HepG2 (cell line): ENCODE results near the gene ZNF747. TPM values are rescaled to one million over a fixed set of nuclear protein-coding genes. Genes with fewer than 3 reads are reported as not detected.

Experiments used
- ATRX ChIP-seq: sonication (generic); formaldehyde crosslinking; IDR thresholded peaks from 2 replicates; pipeline ENCODE4 v1.4.0; 2020; ENCODE audit warnings: missing genetic modification reagents, borderline replicate concordance
- FIP1L1 ChIP-seq: fragments of 200-400 bp; formaldehyde crosslinking; IDR thresholded peaks from 2 replicates; pipeline ENCODE4 v1.6.1; 2018; ENCODE audit warnings: low read depth, mild to moderate bottlenecking, low read length, moderate library complexity, borderline replicate concordance; ENCODE audit not compliant: insufficient read depth
- HES4 ChIP-seq: sonication (generic); formaldehyde crosslinking; IDR thresholded peaks from 2 replicates; pipeline ENCODE4 v1.9.0; 2021; ENCODE audit warnings: mild to moderate bottlenecking, missing genetic modification reagents, borderline replicate concordance
- HMG20B ChIP-seq: conservative IDR thresholded peaks from 2 replicates; pipeline ENCODE4 v1.6.1; 2016; ENCODE audit warnings: missing genetic modification reagents, missing compliant biosample characterization
- NRL ChIP-seq: sonication (generic); formaldehyde crosslinking; IDR thresholded peaks from 2 replicates; pipeline ENCODE4 v1.5.0; 2020; ENCODE audit warnings: missing genetic modification reagents, mild to moderate bottlenecking, moderate library complexity, borderline replicate concordance
- RNF2 ChIP-seq: fragments of 450-650 bp; conservative IDR thresholded peaks from 2 replicates; pipeline ENCODE4 v1.6.1; 2016; ENCODE audit warnings: low read depth
- SKI ChIP-seq: fragments of 450-650 bp; IDR thresholded peaks from one replicate; pipeline ENCODE4 v1.6.1; 2018; ENCODE audit warnings: mild to moderate bottlenecking; ENCODE audit not compliant: partially characterized antibody
- TBL1XR1 ChIP-seq: fragments of 150-350 bp; IDR thresholded peaks from 2 replicates; pipeline ENCODE4 v1.6.1; 2014; ENCODE audit warnings: borderline replicate concordance, low read length; ENCODE audit not compliant: partially characterized antibody
- U2AF1 ChIP-seq: fragments of 200-400 bp; formaldehyde crosslinking; optimal IDR thresholded peaks from 2 replicates; pipeline ENCODE3; 2017; ENCODE audit warnings: mild to moderate bottlenecking, low read depth, low read length
- U2AF2 ChIP-seq: fragments of 200-400 bp; formaldehyde crosslinking; IDR thresholded peaks from 2 replicates; pipeline ENCODE4 v1.6.1; 2017; ENCODE audit warnings: low read depth, mild to moderate bottlenecking, low read length
- ZNF605 ChIP-seq: sonication (generic); formaldehyde crosslinking; IDR thresholded peaks from 2 replicates; pipeline ENCODE4 v1.8.0; 2022; ENCODE audit warnings: mild to moderate bottlenecking, missing genetic modification reagents
- polyA plus RNA-seq, 8 experiments: library from polyadenylated mRNA; depleted of rRNA in 3 of 8; stranded (reverse) in 7 of 8; unstranded in 1 of 8; fragments of >200 nt; fragmentation: Illumina TruSeq in 4 of 8; extraction: Trizol in 4 of 8; gene quantifications; 2 replicates each; pipeline versions ENCODE4 v1.2.1 to v1.2.3, GENCODE V29; 2011 to 2016; ENCODE audit warnings: low read depth in 4 of 8, missing spikeins in 1 of 8, mixed read lengths in 1 of 8; ENCODE audit not compliant: insufficient read depth in 1 of 8
- total RNA-seq, 5 experiments: library from RNA; depleted of rRNA; stranded (reverse); fragments of >200 nt; fragmentation: Illumina TruSeq; extraction: Trizol; gene quantifications; 2 replicates each; pipeline ENCODE4 v1.2.3, GENCODE V29; 2016; ENCODE audit warnings: low read depth in 1 of 5
- TF ChIP-seq, protein P1 (sequence below): IDR thresholded peaks from 2 replicates; pipeline ENCODE4 v1.6.1; 2016; ENCODE audit warnings: missing genetic modification reagents, missing compliant biosample characterization
- TF ChIP-seq, protein P2 (sequence below): sonication (generic); formaldehyde crosslinking; IDR thresholded peaks from 2 replicates; pipeline ENCODE4 v1.9.0; 2021; ENCODE audit warnings: missing genetic modification reagents, borderline replicate concordance
- TF ChIP-seq, protein P3 (sequence below): sonication (generic); formaldehyde crosslinking; conservative IDR thresholded peaks from 2 replicates; pipeline ENCODE4 v1.8.0; 2022; ENCODE audit warnings: missing genetic modification reagents
- TF ChIP-seq, protein P4 (sequence below): sonication (generic); formaldehyde crosslinking; IDR thresholded peaks from 2 replicates; pipeline ENCODE4 v1.5.0; 2020; ENCODE audit warnings: missing genetic modification reagents
- TF ChIP-seq, protein P5 (sequence below): sonication (generic); formaldehyde crosslinking; conservative IDR thresholded peaks from 2 replicates; pipeline ENCODE4 v1.4.0; 2020; ENCODE audit warnings: missing genetic modification reagents
- TF ChIP-seq, protein P6 (sequence below): sonication (generic); formaldehyde crosslinking; IDR thresholded peaks from 2 replicates; pipeline ENCODE4 v1.4.0; 2020; ENCODE audit warnings: mild to moderate bottlenecking, missing genetic modification reagents

ZNF747 gene
- total and polyA plus RNA-seq, 2 of the 13 experiments (the other 11 are each of a cell fraction or from before 2014, with no cell fraction given): 7.2 to 10.2 TPM

DNA sequence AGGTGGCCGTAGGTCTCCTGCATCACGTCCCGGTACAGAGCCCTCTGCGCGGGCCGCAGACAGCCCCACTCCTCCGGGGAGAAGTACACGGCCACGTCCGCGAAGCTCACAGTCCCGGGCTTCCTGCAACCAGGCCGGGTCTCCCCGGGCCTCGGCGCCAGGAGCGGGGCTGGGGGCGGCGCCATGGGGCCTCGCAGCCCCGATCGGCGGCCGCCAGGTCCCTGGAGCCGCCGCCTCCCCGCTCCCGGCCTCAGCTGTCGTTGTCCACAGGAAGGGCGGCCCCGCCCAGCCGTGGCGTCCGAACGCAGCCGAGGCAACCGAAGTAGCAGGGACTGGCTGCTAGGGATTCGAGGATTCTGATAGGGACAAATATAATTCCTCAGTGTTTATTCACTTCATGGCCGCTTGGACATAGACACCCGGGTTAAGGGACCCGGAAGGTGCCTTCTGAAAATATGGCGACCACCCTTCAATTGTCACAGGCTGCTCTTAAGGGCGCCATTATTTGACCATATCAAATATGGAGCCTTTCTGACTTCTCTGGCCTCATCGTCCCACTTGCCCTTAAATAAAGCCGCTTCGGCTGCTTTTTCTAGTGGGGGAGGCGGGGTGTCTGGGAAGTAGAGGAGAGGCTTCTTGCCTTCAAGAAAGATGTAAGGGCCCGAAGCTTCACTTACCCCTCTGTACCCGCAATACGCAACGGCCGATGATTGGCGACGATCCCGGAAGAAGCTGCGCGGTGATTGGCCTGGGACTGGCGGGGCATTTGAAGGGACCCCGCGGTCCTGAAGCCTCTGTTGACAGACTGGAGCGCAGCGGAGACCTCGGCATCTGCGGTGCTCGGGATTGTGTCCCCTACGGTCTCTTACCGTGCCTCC lies 37.0 kb upstream of the ZNF747 start, which contains the start of gene ZNF688 (continued):
- TF ChIP-seq, protein P1, sequence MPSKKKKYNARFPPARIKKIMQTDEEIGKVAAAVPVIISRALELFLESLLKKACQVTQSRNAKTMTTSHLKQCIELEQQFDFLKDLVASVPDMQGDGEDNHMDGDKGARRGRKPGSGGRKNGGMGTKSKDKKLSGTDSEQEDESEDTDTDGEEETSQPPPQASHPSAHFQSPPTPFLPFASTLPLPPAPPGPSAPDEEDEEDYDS (CRISPR knock-in tag): peak; percentile 71
- no peak for TF ChIP-seq RNF2
- TF ChIP-seq, protein P2, sequence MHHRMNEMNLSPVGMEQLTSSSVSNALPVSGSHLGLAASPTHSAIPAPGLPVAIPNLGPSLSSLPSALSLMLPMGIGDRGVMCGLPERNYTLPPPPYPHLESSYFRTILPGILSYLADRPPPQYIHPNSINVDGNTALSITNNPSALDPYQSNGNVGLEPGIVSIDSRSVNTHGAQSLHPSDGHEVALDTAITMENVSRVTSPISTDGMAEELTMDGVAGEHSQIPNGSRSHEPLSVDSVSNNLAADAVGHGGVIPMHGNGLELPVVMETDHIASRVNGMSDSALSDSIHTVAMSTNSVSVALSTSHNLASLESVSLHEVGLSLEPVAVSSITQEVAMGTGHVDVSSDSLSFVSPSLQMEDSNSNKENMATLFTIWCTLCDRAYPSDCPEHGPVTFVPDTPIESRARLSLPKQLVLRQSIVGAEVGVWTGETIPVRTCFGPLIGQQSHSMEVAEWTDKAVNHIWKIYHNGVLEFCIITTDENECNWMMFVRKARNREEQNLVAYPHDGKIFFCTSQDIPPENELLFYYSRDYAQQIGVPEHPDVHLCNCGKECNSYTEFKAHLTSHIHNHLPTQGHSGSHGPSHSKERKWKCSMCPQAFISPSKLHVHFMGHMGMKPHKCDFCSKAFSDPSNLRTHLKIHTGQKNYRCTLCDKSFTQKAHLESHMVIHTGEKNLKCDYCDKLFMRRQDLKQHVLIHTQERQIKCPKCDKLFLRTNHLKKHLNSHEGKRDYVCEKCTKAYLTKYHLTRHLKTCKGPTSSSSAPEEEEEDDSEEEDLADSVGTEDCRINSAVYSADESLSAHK: no peak
- TF ChIP-seq U2AF2: no peak
- TF ChIP-seq, protein P3, sequence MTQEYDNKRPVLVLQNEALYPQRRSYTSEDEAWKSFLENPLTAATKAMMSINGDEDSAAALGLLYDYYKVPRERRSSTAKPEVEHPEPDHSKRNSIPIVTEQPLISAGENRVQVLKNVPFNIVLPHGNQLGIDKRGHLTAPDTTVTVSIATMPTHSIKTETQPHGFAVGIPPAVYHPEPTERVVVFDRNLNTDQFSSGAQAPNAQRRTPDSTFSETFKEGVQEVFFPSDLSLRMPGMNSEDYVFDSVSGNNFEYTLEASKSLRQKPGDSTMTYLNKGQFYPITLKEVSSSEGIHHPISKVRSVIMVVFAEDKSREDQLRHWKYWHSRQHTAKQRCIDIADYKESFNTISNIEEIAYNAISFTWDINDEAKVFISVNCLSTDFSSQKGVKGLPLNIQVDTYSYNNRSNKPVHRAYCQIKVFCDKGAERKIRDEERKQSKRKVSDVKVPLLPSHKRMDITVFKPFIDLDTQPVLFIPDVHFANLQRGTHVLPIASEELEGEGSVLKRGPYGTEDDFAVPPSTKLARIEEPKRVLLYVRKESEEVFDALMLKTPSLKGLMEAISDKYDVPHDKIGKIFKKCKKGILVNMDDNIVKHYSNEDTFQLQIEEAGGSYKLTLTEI (CRISPR knock-in tag): no peak
- no peak for TF ChIP-seq HMG20B
- peak; percentile 69 for TF ChIP-seq NRL (CRISPR knock-in tag)
- no peak for TF ChIP-seq TBL1XR1
- TF ChIP-seq, protein P4, sequence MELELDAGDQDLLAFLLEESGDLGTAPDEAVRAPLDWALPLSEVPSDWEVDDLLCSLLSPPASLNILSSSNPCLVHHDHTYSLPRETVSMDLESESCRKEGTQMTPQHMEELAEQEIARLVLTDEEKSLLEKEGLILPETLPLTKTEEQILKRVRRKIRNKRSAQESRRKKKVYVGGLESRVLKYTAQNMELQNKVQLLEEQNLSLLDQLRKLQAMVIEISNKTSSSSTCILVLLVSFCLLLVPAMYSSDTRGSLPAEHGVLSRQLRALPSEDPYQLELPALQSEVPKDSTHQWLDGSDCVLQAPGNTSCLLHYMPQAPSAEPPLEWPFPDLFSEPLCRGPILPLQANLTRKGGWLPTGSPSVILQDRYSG (CRISPR knock-in tag): no peak; the same call in 1 of the 2 replicates
- TF ChIP-seq, protein P5, sequence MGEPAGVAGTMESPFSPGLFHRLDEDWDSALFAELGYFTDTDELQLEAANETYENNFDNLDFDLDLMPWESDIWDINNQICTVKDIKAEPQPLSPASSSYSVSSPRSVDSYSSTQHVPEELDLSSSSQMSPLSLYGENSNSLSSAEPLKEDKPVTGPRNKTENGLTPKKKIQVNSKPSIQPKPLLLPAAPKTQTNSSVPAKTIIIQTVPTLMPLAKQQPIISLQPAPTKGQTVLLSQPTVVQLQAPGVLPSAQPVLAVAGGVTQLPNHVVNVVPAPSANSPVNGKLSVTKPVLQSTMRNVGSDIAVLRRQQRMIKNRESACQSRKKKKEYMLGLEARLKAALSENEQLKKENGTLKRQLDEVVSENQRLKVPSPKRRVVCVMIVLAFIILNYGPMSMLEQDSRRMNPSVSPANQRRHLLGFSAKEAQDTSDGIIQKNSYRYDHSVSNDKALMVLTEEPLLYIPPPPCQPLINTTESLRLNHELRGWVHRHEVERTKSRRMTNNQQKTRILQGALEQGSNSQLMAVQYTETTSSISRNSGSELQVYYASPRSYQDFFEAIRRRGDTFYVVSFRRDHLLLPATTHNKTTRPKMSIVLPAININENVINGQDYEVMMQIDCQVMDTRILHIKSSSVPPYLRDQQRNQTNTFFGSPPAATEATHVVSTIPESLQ (CRISPR knock-in tag): no peak
- TF ChIP-seq ATRX (CRISPR knock-in tag): no peak
- TF ChIP-seq SKI: no peak
- TF ChIP-seq ZNF605 (CRISPR knock-in tag): peak; percentile 88
- peak; percentile 88; the same call in 1 of the 2 replicates for TF ChIP-seq HES4 (CRISPR knock-in tag)
- TF ChIP-seq, protein P6, sequence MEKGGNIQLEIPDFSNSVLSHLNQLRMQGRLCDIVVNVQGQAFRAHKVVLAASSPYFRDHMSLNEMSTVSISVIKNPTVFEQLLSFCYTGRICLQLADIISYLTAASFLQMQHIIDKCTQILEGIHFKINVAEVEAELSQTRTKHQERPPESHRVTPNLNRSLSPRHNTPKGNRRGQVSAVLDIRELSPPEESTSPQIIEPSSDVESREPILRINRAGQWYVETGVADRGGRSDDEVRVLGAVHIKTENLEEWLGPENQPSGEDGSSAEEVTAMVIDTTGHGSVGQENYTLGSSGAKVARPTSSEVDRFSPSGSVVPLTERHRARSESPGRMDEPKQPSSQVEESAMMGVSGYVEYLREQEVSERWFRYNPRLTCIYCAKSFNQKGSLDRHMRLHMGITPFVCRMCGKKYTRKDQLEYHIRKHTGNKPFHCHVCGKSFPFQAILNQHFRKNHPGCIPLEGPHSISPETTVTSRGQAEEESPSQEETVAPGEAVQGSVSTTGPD (CRISPR knock-in tag): no peak
- TF ChIP-seq FIP1L1: no peak
- no peak for TF ChIP-seq U2AF1
